Pericardium fibroblast (primary cell): ENCODE data around the gene GTF2A1L. TPM values are rescaled to one million over a fixed set of nuclear protein-coding genes. Genes with fewer than 3 reads are reported as not detected.

Experiments used
- total RNA-seq: library from RNA; depleted of rRNA; stranded (reverse); fragments of >200 nt; gene quantifications from 2 replicates; pipeline ENCODE4 v1.2.3, GENCODE V29; 2015

GTF2A1L gene, protein sequence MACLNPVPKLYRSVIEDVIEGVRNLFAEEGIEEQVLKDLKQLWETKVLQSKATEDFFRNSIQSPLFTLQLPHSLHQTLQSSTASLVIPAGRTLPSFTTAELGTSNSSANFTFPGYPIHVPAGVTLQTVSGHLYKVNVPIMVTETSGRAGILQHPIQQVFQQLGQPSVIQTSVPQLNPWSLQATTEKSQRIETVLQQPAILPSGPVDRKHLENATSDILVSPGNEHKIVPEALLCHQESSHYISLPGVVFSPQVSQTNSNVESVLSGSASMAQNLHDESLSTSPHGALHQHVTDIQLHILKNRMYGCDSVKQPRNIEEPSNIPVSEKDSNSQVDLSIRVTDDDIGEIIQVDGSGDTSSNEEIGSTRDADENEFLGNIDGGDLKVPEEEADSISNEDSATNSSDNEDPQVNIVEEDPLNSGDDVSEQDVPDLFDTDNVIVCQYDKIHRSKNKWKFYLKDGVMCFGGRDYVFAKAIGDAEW
- total RNA-seq: 1.2 and 3.0 TPM in 2 replicates

GRCh38 chr2:48617618-48618017 lies at the start of gene GTF2A1L:
GTF2A1L (plus strand) TSS chr2:48617856; CDS start chr2:48617875, 19 bp downstream.

Other genes starting within 250 kb of the GTF2A1L start
- gene PPP1R21, start 177.1 kb upstream of the GTF2A1L start, total RNA-seq: 17.5 and 42.4 TPM in 2 replicates
- 28.6 and 36.9 TPM in 2 replicates for gene STON1, start 87.7 kb upstream of the GTF2A1L start, total RNA-seq
- gene LHCGR, start 137.9 kb downstream of the GTF2A1L start, total RNA-seq: not detected in 2 replicates